Breast epithelium (tissue), 3 donors: ENCODE results near the gene THOP1.

ENCODE experiments used
- POLR2A ChIP-seq: fragments of 450-650 bp; IDR thresholded peaks from one replicate; pipeline ENCODE4 v1.6.1; 2016; ENCODE audit warnings: antibody characterized with exemption, mild to moderate bottlenecking, moderate library complexity
- POLR2AphosphoS5 ChIP-seq, 3 donors: sonication (generic); formaldehyde crosslinking; IDR thresholded peaks; one replicate each; pipeline ENCODE4 v1.6.1; 2017; ENCODE audit warnings: antibody characterized with exemption in 3 of 3
- TF ChIP-seq, protein P1 (sequence below), 3 donors: fragments of 450-650 bp; IDR thresholded peaks; one replicate each; pipeline ENCODE4 v1.5.1; 2016 to 2017; ENCODE audit warnings: antibody characterized with exemption in 3 of 3, mild to moderate bottlenecking in 3 of 3, moderate library complexity in 3 of 3

DNA sequence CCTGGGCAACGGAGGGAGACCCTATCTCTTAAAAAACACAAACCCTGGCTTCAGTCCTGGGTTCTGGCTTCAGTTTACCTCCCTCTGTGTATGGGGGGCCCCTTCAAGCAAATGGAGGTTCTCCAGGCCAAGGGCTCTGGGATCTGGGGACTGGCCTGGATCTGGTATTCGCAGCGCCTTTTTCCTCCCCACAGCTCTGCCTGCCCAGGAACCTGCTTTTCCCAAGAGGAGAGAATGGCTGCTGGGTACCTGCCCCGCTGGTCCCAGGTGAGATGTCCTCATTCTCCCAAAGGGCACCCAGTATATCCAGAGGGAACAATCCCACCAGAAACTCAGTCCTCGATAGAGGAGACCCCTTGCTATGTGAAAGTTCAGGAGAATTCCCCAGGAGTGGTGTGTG, 37.5 kb downstream of the THOP1 start:
- TF ChIP-seq, protein P1, sequence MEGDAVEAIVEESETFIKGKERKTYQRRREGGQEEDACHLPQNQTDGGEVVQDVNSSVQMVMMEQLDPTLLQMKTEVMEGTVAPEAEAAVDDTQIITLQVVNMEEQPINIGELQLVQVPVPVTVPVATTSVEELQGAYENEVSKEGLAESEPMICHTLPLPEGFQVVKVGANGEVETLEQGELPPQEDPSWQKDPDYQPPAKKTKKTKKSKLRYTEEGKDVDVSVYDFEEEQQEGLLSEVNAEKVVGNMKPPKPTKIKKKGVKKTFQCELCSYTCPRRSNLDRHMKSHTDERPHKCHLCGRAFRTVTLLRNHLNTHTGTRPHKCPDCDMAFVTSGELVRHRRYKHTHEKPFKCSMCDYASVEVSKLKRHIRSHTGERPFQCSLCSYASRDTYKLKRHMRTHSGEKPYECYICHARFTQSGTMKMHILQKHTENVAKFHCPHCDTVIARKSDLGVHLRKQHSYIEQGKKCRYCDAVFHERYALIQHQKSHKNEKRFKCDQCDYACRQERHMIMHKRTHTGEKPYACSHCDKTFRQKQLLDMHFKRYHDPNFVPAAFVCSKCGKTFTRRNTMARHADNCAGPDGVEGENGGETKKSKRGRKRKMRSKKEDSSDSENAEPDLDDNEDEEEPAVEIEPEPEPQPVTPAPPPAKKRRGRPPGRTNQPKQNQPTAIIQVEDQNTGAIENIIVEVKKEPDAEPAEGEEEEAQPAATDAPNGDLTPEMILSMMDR (IDR thresholded peaks at IDR 0.05): no peak
- no peak for TF ChIP-seq POLR2A
- no peak for TF ChIP-seq POLR2AphosphoS5 (IDR thresholded peaks at IDR 0.05)
